PC-3 (cell line): ENCODE data around the gene FOLR1. TPM values are rescaled to one million over a fixed set of nuclear protein-coding genes. Genes with fewer than 3 reads are reported as not detected.

Source experiments
- ATAC-seq: fragments of 200-7000 bp; cut with Tn5 transposase; 2 replicates; pipeline ENCODE4 v1.9.1; 2020; ENCODE audit warnings: mild to moderate bottlenecking, moderate library complexity
- BruUV-seq: library from RNA; stranded (reverse); fragments of 400-500 nt; replicated peaks from 2 replicates; lab custom pipeline; 2021; lab: Mats Ljungman, UMichigan
- CTCF ChIA-PET: fragments of 300-600 bp; sonication (Branson Sonifier 250); formaldehyde crosslinking; loops from one replicate; lab custom pipeline; 2022; ENCODE audit warnings: antibody characterized with exemption; lab: Charles Lee
- POLR2A ChIA-PET: fragments of 300-600 bp; sonication (Branson Sonifier 250); formaldehyde crosslinking; loops from one replicate; lab custom pipeline; 2022; ENCODE audit warnings: antibody characterized with exemption; ENCODE audit not compliant: unreplicated experiment; lab: Charles Lee
- DNase-seq: peaks from one replicate; pipeline ENCODE4 v3.0.0-alpha.2; 2015
- H2AFZ ChIP-seq: fragments of 300-600 bp; sonication (generic); 2 replicates; pipeline ENCODE4 v1.6.0; 2016; ENCODE audit warnings: antibody characterized with exemption, low read length
- H3F3A ChIP-seq: fragments of 300-600 bp; sonication (generic); one replicate; pipeline ENCODE4 v1.6.0; 2017; ENCODE audit warnings: antibody characterized with exemption, low read length, control low read depth, mild to moderate bottlenecking; ENCODE audit not compliant: unreplicated experiment
- H3K27ac ChIP-seq: fragments of 300-600 bp; sonication (generic); 2 replicates; pipeline ENCODE4 v1.5.1; 2016; ENCODE audit warnings: mild to moderate bottlenecking, low read length
- H3K27me3 ChIP-seq: fragments of 300-600 bp; sonication (generic); 2 replicates; pipeline ENCODE4 v1.6.1; 2016; ENCODE audit warnings: low read length, mixed read lengths
- H3K36me3 ChIP-seq: fragments of 300-600 bp; sonication (generic); 2 replicates; pipeline ENCODE4 v1.6.1; 2016; ENCODE audit warnings: low read depth, mixed run types, low read length, mixed read lengths
- H3K4me1 ChIP-seq: fragments of 300-600 bp; sonication (generic); 2 replicates; pipeline ENCODE4 v1.5.1; 2016; ENCODE audit warnings: low read length; ENCODE audit not compliant: insufficient read depth
- H3K4me2 ChIP-seq: fragments of 300-600 bp; sonication (generic); 2 replicates; pipeline ENCODE4 v1.6.0; 2016; ENCODE audit warnings: low read length
- H3K4me3 ChIP-seq: fragments of 300-600 bp; sonication (generic); 2 replicates; pipeline ENCODE4 v1.5.1; 2016; ENCODE audit warnings: mild to moderate bottlenecking, low read length, mixed read lengths
- H3K79me2 ChIP-seq: fragments of 300-600 bp; sonication (generic); 2 replicates; pipeline ENCODE4 v1.6.1; 2017; ENCODE audit warnings: low read length, mixed read lengths
- H3K9ac ChIP-seq: fragments of 300-600 bp; sonication (generic); 2 replicates; pipeline ENCODE4 v1.6.0; 2016; ENCODE audit warnings: mild to moderate bottlenecking, low read length
- H3K9me2 ChIP-seq: fragments of 300-600 bp; sonication (generic); replicated peaks from 2 replicates; pipeline ENCODE4 v1.6.1; 2016; ENCODE audit warnings: mixed run types, low read length, mixed read lengths
- H3K9me3 ChIP-seq: fragments of 300-600 bp; sonication (generic); 2 replicates; pipeline ENCODE4 v1.6.1; 2016; ENCODE audit warnings: low read length, mixed read lengths
- H4K20me1 ChIP-seq: fragments of 300-600 bp; sonication (generic); 2 replicates; pipeline ENCODE4 v1.6.1; 2016; ENCODE audit warnings: low read length, mixed read lengths
- EZH2 ChIP-seq: fragments of 300-600 bp; sonication (generic); IDR thresholded peaks from one replicate; pipeline ENCODE4 v1.6.1; 2017; ENCODE audit warnings: antibody characterized with exemption, mild to moderate bottlenecking, low read length; ENCODE audit not compliant: unreplicated experiment
- EZH2phosphoT487 ChIP-seq: fragments of 300-600 bp; sonication (generic); IDR thresholded peaks from 2 replicates; pipeline ENCODE4 v1.6.1; 2018; ENCODE audit warnings: mild to moderate bottlenecking, antibody characterized with exemption, low read length, borderline replicate concordance
- intact Hi-C: fragments of 100-400 bp; cut with micrococcal nuclease; formaldehyde crosslinking; loops from 2 replicates; pipeline ENCODE4 v1.9.0; 2023
- total RNA-seq: library from RNA; depleted of rRNA; stranded (reverse); fragments of >200 nt; gene quantifications from 2 replicates; pipeline ENCODE4 v1.2.3, GENCODE V29; 2014
- TF ChIP-seq, protein P1 (sequence below): fragments of 300-600 bp; sonication (generic); conservative IDR thresholded peaks from 2 replicates; pipeline ENCODE4 v1.5.1; 2017; ENCODE audit warnings: antibody characterized with exemption, low read depth, mild to moderate bottlenecking, low read length

FOLR1 gene
- total RNA-seq, 1 experiment from 2014 or later: 0.36 TPM

- TF ChIP-seq EZH2 (no peak), EZH2phosphoT487 (no peak)
- TF ChIP-seq, protein P1, sequence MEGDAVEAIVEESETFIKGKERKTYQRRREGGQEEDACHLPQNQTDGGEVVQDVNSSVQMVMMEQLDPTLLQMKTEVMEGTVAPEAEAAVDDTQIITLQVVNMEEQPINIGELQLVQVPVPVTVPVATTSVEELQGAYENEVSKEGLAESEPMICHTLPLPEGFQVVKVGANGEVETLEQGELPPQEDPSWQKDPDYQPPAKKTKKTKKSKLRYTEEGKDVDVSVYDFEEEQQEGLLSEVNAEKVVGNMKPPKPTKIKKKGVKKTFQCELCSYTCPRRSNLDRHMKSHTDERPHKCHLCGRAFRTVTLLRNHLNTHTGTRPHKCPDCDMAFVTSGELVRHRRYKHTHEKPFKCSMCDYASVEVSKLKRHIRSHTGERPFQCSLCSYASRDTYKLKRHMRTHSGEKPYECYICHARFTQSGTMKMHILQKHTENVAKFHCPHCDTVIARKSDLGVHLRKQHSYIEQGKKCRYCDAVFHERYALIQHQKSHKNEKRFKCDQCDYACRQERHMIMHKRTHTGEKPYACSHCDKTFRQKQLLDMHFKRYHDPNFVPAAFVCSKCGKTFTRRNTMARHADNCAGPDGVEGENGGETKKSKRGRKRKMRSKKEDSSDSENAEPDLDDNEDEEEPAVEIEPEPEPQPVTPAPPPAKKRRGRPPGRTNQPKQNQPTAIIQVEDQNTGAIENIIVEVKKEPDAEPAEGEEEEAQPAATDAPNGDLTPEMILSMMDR: no peak
- CTCF ChIA-PET: no interaction called here
- no peaks in the 10 kb centered on the region for H3K9me3 ChIP-seq
Measured at GRCh38 chr11:72228229-72228843, 36.4 kb downstream of the FOLR1 start.

GRCh38 chr11:72228844-72229231 is 36.9 kb downstream of the FOLR1 start:
- Histone ChIP-seq H3F3A (no peaks in the 10 kb centered on the region), H3K4me1 (peaks cover 8% of the 10 kb centered on the region), H3K27ac (no peak overlapping the region), H3K4me2 (no peak overlapping the region), H4K20me1 (no peaks in the 10 kb centered on the region), H3K9me3 (no peaks in the 10 kb centered on the region), H3K9ac (no peak overlapping the region), H2AFZ (no peak overlapping the region), H3K9me2 (no peaks in the 10 kb centered on the region), H3K36me3 (peaks cover 54% of the 10 kb centered on the region), H3K4me3 (no peak overlapping the region), H3K79me2 (peaks cover 37% of the 10 kb centered on the region), H3K27me3 (no peaks in the 10 kb centered on the region)
- no peak for TF ChIP-seq EZH2phosphoT487
- TF ChIP-seq, protein P1: no peak
- no peak for TF ChIP-seq EZH2
- ATAC-seq: no peak
- no peak for DNase-seq
- ChIA-PET CTCF (no interaction called here), POLR2A (no interaction called here)
- no TSS peak for BruUV-seq
- intact Hi-C loops: no loop called here

More at GRCh38 chr11:72228229-72228843, 36.4 kb downstream of the FOLR1 start:
- ATAC-seq (no peak), DNase-seq (no peak)
- Histone ChIP-seq H3F3A (no peaks in the 10 kb centered on the region), H3K9ac (no peak overlapping the region), H3K4me3 (no peak overlapping the region), H3K4me2 (no peak overlapping the region), H3K36me3 (peaks cover 49% of the 10 kb centered on the region), H3K9me2 (no peaks in the 10 kb centered on the region), H3K27me3 (no peaks in the 10 kb centered on the region), H3K79me2 (peaks cover 37% of the 10 kb centered on the region), H3K27ac (no peak overlapping the region), H4K20me1 (no peaks in the 10 kb centered on the region), H2AFZ (no peak overlapping the region), H3K4me1 (peaks cover 8% of the 10 kb centered on the region)
- intact Hi-C loops: no loop called here
- POLR2A ChIA-PET: no interaction called here
- BruUV-seq: no TSS peak

- Histone ChIP-seq H3K9me3 (no peaks in the 10 kb centered on the region), H3K9ac (no peak overlapping the region), H3K4me3 (no peak overlapping the region), H3F3A (no peaks in the 10 kb centered on the region), H3K4me2 (no peak overlapping the region), H2AFZ (no peak overlapping the region), H3K36me3 (peaks cover 55% of the 10 kb centered on the region), H3K9me2 (no peaks in the 10 kb centered on the region), H3K27ac (no peak overlapping the region), H3K79me2 (peaks cover 31% of the 10 kb centered on the region), H3K27me3 (no peaks in the 10 kb centered on the region), H4K20me1 (no peaks in the 10 kb centered on the region), H3K4me1 (peaks cover 8% of the 10 kb centered on the region)
- no TSS peak for BruUV-seq
- intact Hi-C loops: no loop called here
- DNase-seq: no peak
- ChIA-PET CTCF (no interaction called here), POLR2A (no interaction called here)
- no peak for ATAC-seq
- no peak for TF ChIP-seq EZH2
- TF ChIP-seq EZH2phosphoT487: no peak
- TF ChIP-seq, protein P1: no peak
Measured at GRCh38 chr11:72229336-72229924, 37.5 kb downstream of the FOLR1 start.
